B cell (primary cell): Measurements from ENCODE around the gene VCX2.

Experiments used
- CTCF ChIP-seq: fragments of 200-600 bp; IDR thresholded peaks from one replicate; pipeline ENCODE4 v1.8.0; 2022; ENCODE audit warnings: antibody characterized with exemption, mild to moderate bottlenecking
- EZH2 ChIP-seq: IDR thresholded peaks from 2 replicates; pipeline ENCODE4 v1.6.1; 2012; ENCODE audit warnings: borderline replicate concordance, low read depth, mild to moderate bottlenecking, moderate library complexity, low read length; ENCODE audit not compliant: insufficient read depth, poor library complexity, severe bottlenecking

- no peak for TF ChIP-seq CTCF
- TF ChIP-seq EZH2, result no peak
Measured at GRCh38 chrX:8204169-8204935, 33.3 kb upstream of the VCX2 start.
